Measurements from ENCODE around the gene RGS2. TPM values are rescaled to one million over a fixed set of nuclear protein-coding genes. Genes with fewer than 3 reads are reported as not detected.

The RGS2 gene
- total RNA-seq, 1 donor from 2014 or later: 6.3 TPM

DNA sequence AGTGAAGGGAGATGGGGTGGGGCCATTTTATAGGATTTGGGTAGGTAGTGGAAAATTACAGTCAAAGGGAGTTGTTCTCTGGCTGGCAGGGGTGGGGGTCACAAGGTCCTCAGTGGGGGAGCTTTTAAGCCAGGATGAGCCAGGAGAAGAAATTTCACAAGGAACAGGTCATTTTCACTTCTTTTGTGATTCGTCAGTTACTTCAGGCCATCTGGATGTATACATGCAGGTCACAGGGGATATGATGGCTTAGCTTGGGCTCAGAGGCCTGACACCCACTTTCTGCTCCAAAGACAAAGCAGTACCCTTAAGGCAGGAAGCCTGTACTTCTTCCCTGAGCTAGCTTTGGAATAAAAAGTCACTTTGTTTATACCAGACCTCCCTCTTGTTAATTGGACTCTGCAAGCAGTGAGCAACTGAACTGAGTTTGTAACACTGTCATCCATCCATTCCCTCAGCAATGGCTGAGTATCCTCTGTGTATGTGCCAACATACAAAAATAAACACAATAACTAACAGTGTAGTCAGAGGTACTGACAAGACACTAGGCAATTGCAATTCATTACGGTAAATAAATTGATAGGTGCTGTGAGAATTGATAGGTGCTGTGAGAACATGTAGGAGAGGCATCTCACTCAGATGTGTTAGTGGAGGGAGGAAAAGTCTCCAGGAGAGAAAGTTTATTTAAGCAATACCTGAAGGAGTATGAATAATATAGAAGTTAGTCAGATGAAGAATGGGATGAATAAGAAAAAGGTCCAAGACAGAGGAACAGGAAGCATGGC lies 14.7 kb upstream of the RGS2 start:
- H3K4me3 ChIP-seq (ENCODE audit: low read depth, low read length): no peak overlapping the region
- TF ChIP-seq, protein P1, sequence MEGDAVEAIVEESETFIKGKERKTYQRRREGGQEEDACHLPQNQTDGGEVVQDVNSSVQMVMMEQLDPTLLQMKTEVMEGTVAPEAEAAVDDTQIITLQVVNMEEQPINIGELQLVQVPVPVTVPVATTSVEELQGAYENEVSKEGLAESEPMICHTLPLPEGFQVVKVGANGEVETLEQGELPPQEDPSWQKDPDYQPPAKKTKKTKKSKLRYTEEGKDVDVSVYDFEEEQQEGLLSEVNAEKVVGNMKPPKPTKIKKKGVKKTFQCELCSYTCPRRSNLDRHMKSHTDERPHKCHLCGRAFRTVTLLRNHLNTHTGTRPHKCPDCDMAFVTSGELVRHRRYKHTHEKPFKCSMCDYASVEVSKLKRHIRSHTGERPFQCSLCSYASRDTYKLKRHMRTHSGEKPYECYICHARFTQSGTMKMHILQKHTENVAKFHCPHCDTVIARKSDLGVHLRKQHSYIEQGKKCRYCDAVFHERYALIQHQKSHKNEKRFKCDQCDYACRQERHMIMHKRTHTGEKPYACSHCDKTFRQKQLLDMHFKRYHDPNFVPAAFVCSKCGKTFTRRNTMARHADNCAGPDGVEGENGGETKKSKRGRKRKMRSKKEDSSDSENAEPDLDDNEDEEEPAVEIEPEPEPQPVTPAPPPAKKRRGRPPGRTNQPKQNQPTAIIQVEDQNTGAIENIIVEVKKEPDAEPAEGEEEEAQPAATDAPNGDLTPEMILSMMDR (conservative IDR thresholded peaks at IDR 0.05; ENCODE audit: low read depth, low read length): no peak
- no peak for DNase-seq (ENCODE audit: low read depth)

DNA sequence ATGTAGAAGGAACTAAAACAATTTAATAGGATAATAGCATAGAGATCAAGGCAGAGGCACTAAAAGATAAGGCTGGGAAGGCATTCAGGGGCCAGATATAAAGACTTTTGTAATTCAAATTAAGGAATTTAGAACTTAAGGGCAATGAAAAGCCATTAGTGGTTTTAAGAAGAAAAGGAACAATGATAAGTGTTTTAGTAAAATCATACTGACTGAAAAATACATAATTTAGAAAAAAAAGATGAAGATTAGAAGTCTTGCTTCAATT lies 14.1 kb upstream of the RGS2 start:
- TF ChIP-seq, protein P1 (conservative IDR thresholded peaks at IDR 0.05; ENCODE audit: low read depth, low read length): no peak
- DNase-seq (ENCODE audit: low read depth): no peak

DNA sequence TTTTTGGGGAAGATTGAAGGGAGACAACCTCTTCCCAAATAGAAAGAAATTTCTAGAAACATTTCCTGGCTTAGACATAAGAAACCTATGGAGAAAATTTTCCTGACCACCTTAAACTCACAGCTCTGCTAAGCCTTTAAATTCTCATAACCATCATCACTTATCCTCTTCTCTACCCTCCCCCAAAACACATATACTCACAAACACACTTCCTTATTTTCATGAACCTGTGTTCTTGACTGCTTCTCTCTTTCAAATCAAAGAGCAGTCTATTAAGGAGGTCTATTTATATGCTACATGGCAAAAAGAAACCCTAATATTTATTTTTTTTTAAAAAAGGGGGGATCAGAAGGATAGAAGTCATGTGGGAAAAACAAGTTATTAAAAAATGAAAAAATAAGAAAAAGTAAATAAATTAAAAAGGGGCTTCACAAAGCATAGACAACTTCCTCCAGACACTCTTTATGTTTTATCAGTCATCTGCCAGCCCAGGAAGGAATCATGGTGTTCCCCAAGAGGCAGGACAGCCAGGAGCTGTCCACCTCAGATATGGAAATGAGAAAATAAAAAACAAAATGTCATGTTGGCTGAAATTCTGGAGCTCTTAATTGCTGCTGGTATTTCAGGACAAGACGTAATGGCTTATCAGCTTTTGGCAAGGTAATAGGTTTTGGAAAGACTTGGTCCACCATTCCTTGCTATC lies 12.8 kb upstream of the RGS2 start:
- TF ChIP-seq, protein P1 (conservative IDR thresholded peaks at IDR 0.05; ENCODE audit: low read depth, low read length): no peak
- H3K4me3 ChIP-seq (ENCODE audit: low read depth, low read length): no peak overlapping the region
- no peak for DNase-seq (ENCODE audit: low read depth)

More for the DNA sequence above, 14.1 kb upstream of the RGS2 start:
- no peak overlapping the region for H3K4me3 ChIP-seq (ENCODE audit: low read depth, low read length)

DNA sequence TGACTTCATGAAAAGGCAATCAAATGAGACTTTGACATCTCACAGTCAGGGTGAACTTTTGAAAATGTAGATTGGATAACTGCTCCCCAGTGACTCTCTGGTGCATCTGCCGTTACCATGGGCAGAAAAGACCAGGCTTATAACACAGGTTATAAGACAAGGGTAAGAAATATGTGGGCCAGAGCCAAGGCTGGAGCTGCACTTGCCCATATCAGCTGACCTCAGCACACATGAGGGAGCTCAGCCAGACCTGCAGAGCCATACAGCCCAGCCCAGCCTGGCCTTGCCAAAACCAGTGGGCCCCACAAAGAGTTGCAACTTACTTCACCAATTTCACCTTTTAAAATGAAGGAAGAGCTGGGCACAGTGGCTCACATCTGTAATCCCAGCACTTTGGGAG lies 11.7 kb upstream of the RGS2 start:
- H3K4me3 ChIP-seq (ENCODE audit: low read depth, low read length): no peak overlapping the region
- TF ChIP-seq, protein P1 (conservative IDR thresholded peaks at IDR 0.05; ENCODE audit: low read depth, low read length): no peak
- DNase-seq (ENCODE audit: low read depth): no peak

DNA sequence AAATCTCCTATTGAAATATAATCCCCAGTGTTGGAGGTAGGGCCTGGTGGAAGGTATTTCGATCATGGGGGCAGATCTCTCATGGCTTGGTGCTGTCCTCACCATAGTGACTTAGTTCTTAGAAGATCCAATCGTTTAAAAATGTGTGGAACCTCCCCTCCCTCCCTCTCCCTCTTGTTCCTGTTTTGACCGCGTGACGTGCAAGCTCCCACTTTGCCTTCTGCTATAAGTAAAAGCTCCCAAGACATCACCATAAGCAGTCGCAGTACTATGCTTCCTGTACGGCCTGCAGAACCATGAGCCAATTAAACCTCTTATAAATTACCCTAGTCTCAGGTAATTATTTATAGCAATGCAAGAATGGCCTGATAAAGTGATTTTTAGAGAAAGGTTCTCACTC lies 10.9 kb upstream of the RGS2 start:
- DNase-seq (ENCODE audit: low read depth): no peak
- TF ChIP-seq, protein P1 (conservative IDR thresholded peaks at IDR 0.05; ENCODE audit: low read depth, low read length): no peak

DNA sequence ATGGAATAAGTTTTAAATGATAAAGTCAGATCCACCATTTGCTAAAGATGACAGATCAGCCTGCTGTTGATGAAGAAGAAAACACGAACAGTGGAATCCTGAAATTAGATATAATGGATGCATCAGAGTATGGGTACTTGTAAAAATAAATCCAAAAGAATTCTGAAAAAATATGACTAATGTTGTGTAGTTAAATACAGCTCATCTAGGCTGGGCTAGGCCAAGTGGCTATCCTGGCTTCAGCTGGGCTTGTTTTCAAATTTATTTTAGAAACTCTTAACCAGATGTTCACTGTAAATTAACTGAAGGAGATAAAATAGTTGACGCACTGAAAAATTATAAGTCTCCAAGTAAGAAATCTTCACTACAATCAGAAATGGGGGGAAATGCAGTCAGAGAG lies 7.4 kb upstream of the RGS2 start:
- TF ChIP-seq, protein P1 (conservative IDR thresholded peaks at IDR 0.05; ENCODE audit: low read depth, low read length): no peak
- DNase-seq (ENCODE audit: low read depth): no peak
- no peak overlapping the region for H3K4me3 ChIP-seq (ENCODE audit: low read depth, low read length)

More for the DNA sequence above, 10.9 kb upstream of the RGS2 start:
- no peak overlapping the region for H3K4me3 ChIP-seq (ENCODE audit: low read depth, low read length)

All from epithelial cell of proximal tubule (primary cell).